ENCODE results near the gene AQP10. TPM values are rescaled to one million over a fixed set of nuclear protein-coding genes. Genes with fewer than 3 reads are reported as not detected.
A peak's percentile ranks its signal among the peaks of the same experiment; 100 is the strongest.

AQP10 gene
- total RNA-seq, 2 experiments from 2014 or later, result not detected

DNA sequence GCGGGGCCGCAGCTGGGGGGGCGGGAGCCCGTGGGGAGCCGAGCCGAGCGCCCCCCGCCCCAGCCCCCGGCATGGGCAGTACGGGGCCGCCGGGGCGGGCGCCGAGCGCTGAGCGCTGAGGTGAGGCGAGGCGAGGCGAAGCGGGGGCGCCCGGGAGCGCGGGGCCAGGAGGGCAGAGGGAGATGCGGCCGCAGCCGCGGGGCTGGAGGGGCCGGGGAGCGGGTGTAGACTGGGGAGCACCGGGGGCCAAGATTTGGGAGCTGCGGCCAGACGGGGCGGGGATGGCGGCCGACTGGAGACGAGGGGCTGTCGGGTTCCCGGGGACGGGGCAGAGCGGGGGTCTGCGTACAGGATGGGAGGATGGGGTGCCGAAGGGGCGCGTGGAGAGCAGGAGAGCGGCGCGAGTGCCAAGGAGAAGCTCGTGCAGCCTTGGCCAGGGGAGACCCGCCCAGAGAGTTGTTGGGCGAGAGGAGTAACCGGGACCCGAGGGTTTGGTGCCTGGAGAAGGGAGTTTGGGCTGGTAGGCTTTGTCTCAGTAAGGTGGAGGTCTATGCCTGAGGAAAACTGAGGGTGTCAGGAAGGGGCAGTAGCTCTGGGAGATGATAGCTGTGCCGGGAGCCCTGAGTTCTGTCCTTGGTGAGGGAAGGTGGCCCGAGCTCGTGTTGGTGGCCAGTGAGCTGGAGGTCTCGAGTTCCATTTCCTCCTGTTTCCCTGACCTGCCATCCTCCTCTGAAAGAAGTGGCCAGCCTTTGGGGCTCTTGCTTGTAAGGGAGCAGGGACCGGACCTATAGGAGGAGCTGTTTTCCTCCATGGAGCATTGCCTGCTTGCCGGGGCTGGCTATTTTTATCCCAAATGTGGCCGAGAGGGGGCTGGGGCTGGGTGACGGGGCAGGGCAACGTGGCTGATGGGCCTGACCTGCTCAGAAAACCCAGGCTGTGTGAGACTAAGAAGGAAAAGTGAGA, 5.0 kb downstream of the AQP10 start:
- peak overlapping the region; percentile 93 for H3K4me3 Mint-ChIP-seq
- peak overlapping the region; percentile 88 for H3K27ac Mint-ChIP-seq
- peaks cover 19% of the 10 kb centered on the region for H3K36me3 Mint-ChIP-seq (ENCODE audit: low read depth)
- no peaks in the 10 kb centered on the region for H3K9me3 Mint-ChIP-seq
- H3K4me1 Mint-ChIP-seq, result peaks cover 49% of the 10 kb centered on the region
- peak; percentile 40 for DNase-seq
- CTCF ChIA-PET, result interaction anchor here (0.6 to 5.5 kb wide), 17 partner anchors 9 to 1631 kb away, joined by 3 to 71 read pairs (median 3); partner anchors contain the start of gene HAX1
- POLR2A ChIA-PET, result interaction anchor here (0.9 kb wide), 1 partner anchor 9 kb away, joined by 3 read pairs; no protein-coding TSS in a partner anchor
- peaks cover 19% of the 10 kb centered on the region for H3K27me3 Mint-ChIP-seq

DNA sequence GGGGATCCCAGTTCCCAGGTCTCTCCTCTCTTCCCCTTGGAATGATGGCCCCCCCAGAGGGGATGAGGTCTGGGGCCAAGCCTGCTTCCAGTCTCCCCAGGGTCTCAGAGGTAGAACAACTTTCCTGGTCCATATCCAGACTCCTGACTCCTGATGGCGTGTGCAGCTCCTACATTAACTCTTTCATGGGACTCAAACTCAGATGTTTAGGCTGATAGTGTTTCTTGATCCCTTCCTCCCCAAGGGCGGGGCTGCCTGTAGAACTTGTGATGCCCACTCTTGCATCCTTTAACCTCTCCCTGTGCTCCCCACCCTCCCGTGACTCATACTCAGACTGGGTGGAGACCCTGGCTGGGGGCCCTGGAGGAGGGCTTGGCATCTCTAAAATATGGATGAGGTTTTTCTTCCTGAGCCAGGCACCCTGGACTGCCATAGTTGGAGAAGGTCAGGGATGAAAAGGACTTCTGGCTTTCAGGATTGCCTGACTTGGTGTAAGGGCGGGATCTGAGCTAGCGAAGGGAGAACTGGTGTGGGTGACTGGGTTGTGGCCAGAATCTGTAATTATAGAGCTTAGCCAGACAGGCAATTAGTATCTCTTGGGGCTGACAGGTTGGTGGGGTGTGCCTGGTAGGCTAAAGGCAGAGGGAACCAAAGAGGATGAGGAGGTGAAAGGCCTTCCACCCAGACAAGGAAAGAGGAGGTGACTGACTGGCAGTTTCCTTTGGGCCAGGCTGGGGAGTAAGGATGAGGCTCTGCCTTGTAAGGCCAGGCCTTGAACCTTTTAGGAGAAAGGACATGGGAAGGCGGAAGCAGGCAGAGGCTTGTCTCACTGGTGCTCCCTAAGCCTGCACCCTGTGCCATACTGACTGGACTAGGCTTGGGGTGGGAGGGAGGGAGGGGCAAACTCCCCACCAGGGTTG, 5.9 kb downstream of the AQP10 start:
- H3K9me3 Mint-ChIP-seq, result no peaks in the 10 kb centered on the region
- peaks cover 28% of the 10 kb centered on the region for H3K36me3 Mint-ChIP-seq (ENCODE audit: low read depth)
- H3K4me3 Mint-ChIP-seq, result peak overlapping the region; percentile 93

DNA sequence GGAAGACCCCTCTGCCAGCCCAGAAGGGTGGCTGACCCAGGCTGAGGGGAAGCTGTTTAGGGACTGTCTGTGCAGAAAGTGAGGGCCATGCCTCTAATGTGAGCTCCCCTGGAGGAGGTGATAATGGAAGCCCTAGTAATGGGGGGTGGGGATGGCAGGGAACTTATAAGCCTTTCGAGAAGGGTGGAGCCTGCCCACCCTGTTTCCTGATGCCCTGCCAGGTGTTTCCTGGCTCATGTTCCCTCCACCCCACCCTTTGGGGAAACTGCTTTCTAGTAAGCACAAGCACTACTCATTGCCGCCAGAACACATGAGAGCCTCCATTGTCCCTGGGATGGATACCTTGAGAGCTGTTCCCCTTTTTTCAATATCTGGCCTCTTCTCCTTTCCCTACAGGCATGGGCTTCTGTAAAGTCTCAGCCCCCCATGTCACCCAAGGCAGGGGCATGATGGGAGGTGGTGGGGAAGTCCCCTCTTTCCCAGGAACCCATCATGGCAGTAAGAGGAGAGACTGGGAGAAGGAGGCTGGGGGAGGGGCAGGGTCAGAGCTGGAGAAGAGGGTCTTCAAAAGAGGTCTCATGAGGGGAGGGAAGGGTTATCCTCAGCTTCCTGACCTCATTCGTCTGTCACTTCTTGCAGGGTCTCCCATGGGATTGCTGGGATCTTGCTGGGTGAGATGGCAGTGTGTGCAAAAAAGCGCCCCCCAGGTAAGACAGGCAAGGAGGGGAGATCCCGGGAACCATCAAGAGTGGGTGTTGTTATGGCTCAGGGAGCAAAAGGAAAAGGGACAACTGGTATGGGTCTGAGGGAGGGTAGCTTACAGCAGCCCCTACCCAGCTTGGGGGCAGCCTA, 6.8 kb downstream of the AQP10 start:
- POLR2A ChIA-PET, result no interaction called here
- CTCF ChIA-PET, result interaction anchor here (0.5 to 5.5 kb wide), 13 partner anchors 7 to 760 kb away, joined by 3 to 71 read pairs (median 4); no protein-coding TSS in a partner anchor
- peak; percentile 54 for DNase-seq
- peak overlapping the region; percentile 93 for H3K4me3 Mint-ChIP-seq
- H3K9me3 Mint-ChIP-seq, result no peaks in the 10 kb centered on the region
- peaks cover 36% of the 10 kb centered on the region for H3K36me3 Mint-ChIP-seq (ENCODE audit: low read depth)
- peaks cover 6% of the 10 kb centered on the region for H3K27me3 Mint-ChIP-seq
- H3K27ac Mint-ChIP-seq, result peak overlapping the region; percentile 81
- H3K4me1 Mint-ChIP-seq, result peaks cover 66% of the 10 kb centered on the region

More for the DNA sequence above, 5.9 kb downstream of the AQP10 start:
- H3K27me3 Mint-ChIP-seq, result peaks cover 12% of the 10 kb centered on the region
- POLR2A ChIA-PET, result interaction anchor here (0.9 kb wide), 1 partner anchor 8 kb away, joined by 3 read pairs; no protein-coding TSS in a partner anchor
- DNase-seq, result no peak
- peaks cover 59% of the 10 kb centered on the region for H3K4me1 Mint-ChIP-seq
- peak overlapping the region; percentile 88 for H3K27ac Mint-ChIP-seq
- CTCF ChIA-PET, result interaction anchor here (0.7 to 5.5 kb wide), 11 partner anchors 8 to 759 kb away, joined by 3 to 71 read pairs (median 3); a partner anchor contains a TSS

DNA sequence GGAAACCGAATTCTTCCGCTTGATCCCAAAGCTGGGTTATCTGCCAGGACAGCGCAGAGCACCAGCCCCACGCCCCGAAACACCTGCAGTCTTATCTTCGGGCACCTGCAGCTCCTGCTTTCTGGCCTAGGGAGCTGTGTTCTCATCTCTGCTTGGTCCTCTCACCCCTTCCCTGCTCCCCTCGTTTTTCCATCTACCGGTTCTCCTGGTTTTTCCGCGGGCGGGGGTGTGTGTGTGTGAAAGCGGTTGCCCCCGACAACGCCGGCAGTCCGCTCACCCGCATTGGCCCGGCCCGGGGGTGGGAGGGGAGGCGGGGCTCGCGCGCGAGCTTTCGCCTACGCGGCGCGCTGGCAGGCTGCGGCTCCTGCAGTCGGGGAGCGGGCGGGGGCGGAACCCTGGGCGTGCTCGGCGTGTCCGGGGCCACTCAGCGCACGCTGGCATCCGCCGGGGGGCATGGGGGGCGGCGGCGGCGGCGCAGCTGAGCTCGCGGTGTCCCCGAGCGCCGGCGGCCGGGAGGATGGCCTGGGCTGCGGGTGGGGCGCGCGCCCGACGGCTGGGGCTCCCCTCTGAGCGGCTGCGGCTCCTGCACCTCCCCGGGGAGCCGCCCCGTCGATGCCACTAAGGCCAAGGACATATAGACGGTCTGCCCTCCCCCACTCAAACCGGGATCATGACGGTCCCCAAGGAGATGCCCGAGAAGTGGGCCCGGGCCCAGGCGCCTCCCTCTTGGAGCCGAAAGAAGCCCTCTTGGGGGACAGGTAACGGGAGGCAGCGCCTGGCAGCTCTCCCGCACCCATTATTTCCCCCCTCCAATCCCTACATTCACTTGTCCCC, 7.6 kb downstream of the AQP10 start:
- Mint-ChIP-seq H3K4me1 (peaks cover 71% of the 10 kb centered on the region), H3K27ac (peak overlapping the region; percentile 81), H3K27me3 (peaks cover 3% of the 10 kb centered on the region), H3K9me3 (no peaks in the 10 kb centered on the region), H3K4me3 (peak overlapping the region; percentile 93), H3K36me3 (ENCODE audit: low read depth) (peaks cover 43% of the 10 kb centered on the region)
- ChIA-PET POLR2A (no interaction called here), CTCF (interaction anchor here (0.5 to 1.8 kb wide), 10 partner anchors 9 to 151 kb away, joined by 3 to 6 read pairs (median 3); no protein-coding TSS in a partner anchor)
- peak; percentile 88 for DNase-seq

DNA sequence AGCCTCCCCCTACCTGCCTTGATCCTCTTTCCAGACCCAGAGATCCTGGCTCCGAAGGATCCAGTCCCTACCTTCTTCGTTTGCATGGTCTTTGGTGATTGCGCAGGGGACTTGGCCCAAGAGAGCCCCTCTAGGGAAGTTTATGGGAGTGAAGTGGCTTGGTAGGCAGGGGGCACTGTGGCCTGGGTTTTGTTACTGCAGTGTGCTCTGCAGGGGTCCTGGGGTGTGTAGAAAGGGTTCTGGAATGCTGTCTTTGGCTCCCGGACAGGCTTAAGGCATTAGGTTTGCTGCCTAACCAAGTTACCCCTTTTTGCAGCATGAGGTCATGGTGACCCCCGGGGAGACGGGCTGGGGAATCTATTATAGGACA, 8.2 kb downstream of the AQP10 start:
- Mint-ChIP-seq H3K4me1 (peaks cover 74% of the 10 kb centered on the region), H3K4me3 (peak overlapping the region; percentile 73), H3K27ac (peak overlapping the region; percentile 57), H3K36me3 (ENCODE audit: low read depth) (peaks cover 49% of the 10 kb centered on the region), H3K27me3 (no peaks in the 10 kb centered on the region), H3K9me3 (no peaks in the 10 kb centered on the region)
- DNase-seq, result no peak
- ChIA-PET CTCF (interaction anchor here (0.5 to 1.8 kb wide), 6 partner anchors 54 to 909 kb away, joined by 3 to 6 read pairs (median 3); no protein-coding TSS in a partner anchor), POLR2A (interaction anchor here (0.8 kb wide), 1 partner anchor 109 kb away, joined by 4 read pairs; the partner anchor contains the start of gene UBAP2L)

DNA sequence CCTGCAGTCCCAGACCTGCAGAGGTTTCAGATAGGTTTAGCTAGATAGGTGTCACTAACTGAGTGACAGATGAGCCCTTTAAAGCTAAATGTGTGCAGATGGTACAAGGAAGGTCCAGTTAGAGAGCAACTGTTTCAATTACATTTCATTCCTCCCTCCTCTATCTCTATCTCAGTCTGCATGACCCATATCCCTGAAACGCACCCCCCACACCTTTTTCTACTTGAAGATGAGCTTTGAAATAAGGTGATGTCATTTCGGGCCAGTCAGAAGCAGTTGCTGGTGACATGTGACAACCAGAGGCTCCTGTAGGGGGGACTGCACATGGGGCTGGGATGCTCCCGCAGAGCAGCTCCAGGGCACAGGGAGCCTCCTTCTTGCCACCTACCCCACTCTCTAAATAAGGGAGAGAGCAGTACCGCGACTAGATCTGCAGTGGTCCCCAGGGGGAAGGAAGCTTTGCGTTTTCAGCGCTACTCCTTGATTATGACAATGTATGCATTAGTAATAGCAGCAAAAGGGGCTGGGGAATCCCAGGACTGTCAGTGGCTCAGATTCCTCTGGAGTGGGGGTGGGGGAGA, 8.7 kb downstream of the AQP10 start:
- Mint-ChIP-seq H3K27me3 (no peaks in the 10 kb centered on the region), H3K27ac (peak overlapping the region; percentile 83), H3K4me1 (peaks cover 74% of the 10 kb centered on the region), H3K4me3 (peak overlapping the region; percentile 73), H3K36me3 (ENCODE audit: low read depth) (peaks cover 54% of the 10 kb centered on the region), H3K9me3 (no peaks in the 10 kb centered on the region)
- CTCF ChIA-PET, result interaction anchor here (0.5 to 2.0 kb wide), 9 partner anchors 15 to 908 kb away, joined by 3 to 6 read pairs (median 3); no protein-coding TSS in a partner anchor
- POLR2A ChIA-PET, result interaction anchor here (0.8 kb wide), 1 partner anchor 109 kb away, joined by 4 read pairs; the partner anchor contains the start of gene UBAP2L
- DNase-seq, result peak; percentile 32

DNA sequence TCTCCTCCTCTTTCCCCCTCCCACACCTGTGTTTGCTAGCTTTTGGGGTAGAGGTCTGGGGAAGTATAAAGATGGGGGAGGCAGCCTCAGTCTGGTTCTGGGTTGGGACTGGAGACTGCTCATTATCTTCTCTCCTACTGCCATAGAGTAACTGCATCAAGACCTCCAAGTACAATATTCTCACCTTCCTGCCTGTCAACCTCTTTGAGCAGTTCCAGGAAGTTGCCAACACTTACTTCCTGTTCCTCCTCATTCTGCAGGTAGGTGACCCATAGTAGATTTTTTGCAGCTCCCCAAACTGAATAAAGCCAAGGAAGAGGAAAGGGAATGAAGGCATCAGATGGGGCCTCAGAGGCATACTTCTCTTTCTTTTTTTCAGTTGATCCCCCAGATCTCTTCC, 9.8 kb downstream of the AQP10 start:
- DNase-seq, result no peak
- ChIA-PET CTCF (interaction anchor here (0.6 to 2.0 kb wide), 3 partner anchors 8 to 22 kb away, joined by 3 to 4 read pairs (median 3); no protein-coding TSS in a partner anchor), POLR2A (no interaction called here)
- Mint-ChIP-seq H3K9me3 (no peaks in the 10 kb centered on the region), H3K4me3 (peak overlapping the region; percentile 73), H3K27ac (peak overlapping the region; percentile 83), H3K4me1 (peaks cover 83% of the 10 kb centered on the region), H3K36me3 (ENCODE audit: low read depth) (peaks cover 65% of the 10 kb centered on the region), H3K27me3 (no peaks in the 10 kb centered on the region)

DNA sequence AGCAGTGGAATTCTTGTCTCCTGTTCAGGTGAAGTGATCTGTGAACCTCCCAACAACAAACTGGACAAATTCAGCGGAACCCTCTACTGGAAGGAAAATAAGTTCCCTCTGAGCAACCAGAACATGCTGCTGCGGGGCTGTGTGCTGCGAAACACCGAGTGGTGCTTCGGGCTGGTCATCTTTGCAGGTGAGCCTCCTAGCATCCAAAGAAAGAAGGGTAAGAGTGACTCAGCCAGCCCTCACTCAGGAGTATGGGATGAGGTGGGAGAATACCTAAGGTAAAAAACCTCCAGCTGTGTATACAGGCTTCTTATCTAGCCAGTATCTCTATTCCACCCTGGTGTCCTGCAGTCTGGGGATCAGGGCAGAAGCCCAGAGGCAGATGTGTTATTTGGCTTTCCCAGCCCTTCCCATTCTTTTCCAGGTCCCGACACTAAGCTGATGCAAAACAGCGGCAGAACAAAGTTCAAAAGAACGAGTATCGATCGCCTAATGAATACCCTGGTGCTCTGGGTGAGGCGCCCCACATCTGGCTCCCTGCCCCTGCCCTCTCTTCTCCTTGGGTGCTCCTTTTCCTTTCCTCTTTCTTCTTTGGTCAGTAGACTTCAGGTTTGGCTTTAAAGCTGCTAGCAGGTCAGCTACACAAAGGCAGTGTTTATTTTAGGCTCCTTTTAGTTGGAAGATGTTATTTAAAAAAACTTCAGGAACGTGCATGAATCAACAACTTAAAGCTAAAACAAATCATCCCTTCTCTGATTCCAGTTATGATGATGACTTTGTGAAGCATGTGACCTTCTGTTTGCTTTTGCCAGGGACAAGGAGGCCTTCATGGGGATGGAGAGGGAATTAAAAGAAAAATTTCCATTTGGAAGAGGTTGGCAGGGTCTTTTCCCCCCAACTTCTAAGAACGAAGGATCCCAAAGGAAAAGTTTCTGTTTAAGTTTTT, 13.5 kb downstream of the AQP10 start:
- peaks cover 90% of the 10 kb centered on the region for H3K36me3 Mint-ChIP-seq (ENCODE audit: low read depth)
- H3K4me3 Mint-ChIP-seq, result no peak overlapping the region
- ChIA-PET POLR2A (interaction anchor here (0.7 to 1.1 kb wide), 2 partner anchors 8 to 69 kb away, joined by 3 read pairs; no protein-coding TSS in a partner anchor), CTCF (interaction anchor here (0.6 to 5.2 kb wide), 35 partner anchors 10 to 802 kb away, joined by 3 to 71 read pairs (median 4); partner anchors contain the start of genes AQP10, ATP8B2 and TPM3)
- no peaks in the 10 kb centered on the region for H3K27me3 Mint-ChIP-seq
- H3K9me3 Mint-ChIP-seq, result no peaks in the 10 kb centered on the region
- DNase-seq, result no peak
- H3K27ac Mint-ChIP-seq, result peak overlapping the region; percentile 86
- H3K4me1 Mint-ChIP-seq, result peaks cover 87% of the 10 kb centered on the region

DNA sequence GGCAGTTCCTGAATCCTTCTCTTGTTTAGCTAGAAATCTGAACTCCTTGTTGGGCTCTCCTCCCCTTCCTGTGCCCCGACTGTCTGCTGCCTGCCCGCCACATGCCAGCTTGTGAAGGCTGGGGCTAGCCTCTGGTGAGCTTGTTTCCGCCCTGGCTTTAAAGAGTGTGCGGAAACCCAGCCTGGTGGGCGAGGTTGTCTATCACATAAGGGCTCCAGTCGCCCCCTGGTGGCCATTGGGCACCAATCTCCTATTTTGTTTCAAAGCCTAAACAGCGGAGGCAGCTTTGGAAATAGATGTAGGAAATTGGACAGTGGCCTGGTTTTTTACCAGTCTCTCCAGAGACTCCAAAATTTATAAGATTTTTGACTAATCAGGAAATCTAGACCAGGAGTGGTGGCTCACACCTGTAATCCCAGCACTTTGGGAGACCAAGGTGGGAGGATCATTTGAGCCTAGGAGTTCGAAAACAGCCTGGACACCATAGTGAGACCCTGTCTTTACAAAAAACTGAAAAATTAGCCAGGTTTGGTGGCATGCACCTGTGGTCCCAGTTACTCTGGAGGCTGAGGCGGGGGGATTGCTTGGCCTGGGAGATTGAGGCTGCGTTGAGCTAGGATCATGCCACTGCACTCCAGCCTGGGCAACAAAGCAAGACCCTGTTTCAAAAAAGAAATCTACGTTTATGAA, 14.3 kb downstream of the AQP10 start:
- H3K36me3 Mint-ChIP-seq (ENCODE audit: low read depth), result peaks cover 90% of the 10 kb centered on the region
- peak; percentile 95 for DNase-seq
- no peaks in the 10 kb centered on the region for H3K27me3 Mint-ChIP-seq
- peaks cover 86% of the 10 kb centered on the region for H3K4me1 Mint-ChIP-seq
- peak overlapping the region; percentile 86 for H3K27ac Mint-ChIP-seq
- CTCF ChIA-PET, result interaction anchor here (0.5 to 5.2 kb wide), 39 partner anchors 9 to 802 kb away, joined by 3 to 71 read pairs (median 3); partner anchors contain the start of genes AQP10, ATP8B2 and TPM3
- no peaks in the 10 kb centered on the region for H3K9me3 Mint-ChIP-seq
- H3K4me3 Mint-ChIP-seq, result peak overlapping the region; percentile 44
- POLR2A ChIA-PET, result interaction anchor here (0.7 to 1.1 kb wide), 2 partner anchors 9 to 69 kb away, joined by 3 read pairs; no protein-coding TSS in a partner anchor
